ENCODE data around the gene NUP155.

NUP155 gene

DNA sequence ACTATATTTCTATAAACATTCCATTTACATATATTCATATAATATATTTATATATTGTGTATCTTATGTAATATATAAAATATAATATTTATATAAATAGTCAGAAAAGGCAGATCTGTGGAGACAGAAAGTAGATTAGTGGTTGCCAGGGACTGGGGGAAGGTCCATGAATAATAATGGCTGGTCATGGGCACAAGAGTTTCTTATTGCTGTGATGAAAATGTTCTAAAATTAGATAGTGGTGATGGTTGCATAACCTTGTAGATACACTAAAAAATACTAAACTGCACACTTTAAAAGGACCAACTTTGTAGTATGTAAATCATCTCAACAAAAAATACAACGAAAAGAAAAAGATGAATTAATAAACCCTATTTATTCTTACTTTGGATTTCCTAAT is 47.3 kb downstream of the NUP155 start:
- Histone ChIP-seq H3K27ac (no peak overlapping the region), H3K4me3 (IDR thresholded peaks at IDR 0.05; ENCODE audit: insufficient read depth, low read depth, low read length) (no peak overlapping the region), H4K20me1 (ENCODE audit: insufficient read depth) (no peaks in the 10 kb centered on the region), H3K4me1 (ENCODE audit: low read depth, poor library complexity, severe bottlenecking) (no peaks in the 10 kb centered on the region), H3K4me2 (no peak overlapping the region), H3K9ac (no peak overlapping the region), H3K79me2 (ENCODE audit: insufficient read depth, low read depth) (no peaks in the 10 kb centered on the region), H3K27me3 (ENCODE audit: insufficient read depth, low read depth) (no peaks in the 10 kb centered on the region), H3K36me3 (ENCODE audit: insufficient read depth) (peaks cover 11% of the 10 kb centered on the region), H2AFZ (ENCODE audit: low read depth) (no peak overlapping the region)
- TF ChIP-seq, protein P1, sequence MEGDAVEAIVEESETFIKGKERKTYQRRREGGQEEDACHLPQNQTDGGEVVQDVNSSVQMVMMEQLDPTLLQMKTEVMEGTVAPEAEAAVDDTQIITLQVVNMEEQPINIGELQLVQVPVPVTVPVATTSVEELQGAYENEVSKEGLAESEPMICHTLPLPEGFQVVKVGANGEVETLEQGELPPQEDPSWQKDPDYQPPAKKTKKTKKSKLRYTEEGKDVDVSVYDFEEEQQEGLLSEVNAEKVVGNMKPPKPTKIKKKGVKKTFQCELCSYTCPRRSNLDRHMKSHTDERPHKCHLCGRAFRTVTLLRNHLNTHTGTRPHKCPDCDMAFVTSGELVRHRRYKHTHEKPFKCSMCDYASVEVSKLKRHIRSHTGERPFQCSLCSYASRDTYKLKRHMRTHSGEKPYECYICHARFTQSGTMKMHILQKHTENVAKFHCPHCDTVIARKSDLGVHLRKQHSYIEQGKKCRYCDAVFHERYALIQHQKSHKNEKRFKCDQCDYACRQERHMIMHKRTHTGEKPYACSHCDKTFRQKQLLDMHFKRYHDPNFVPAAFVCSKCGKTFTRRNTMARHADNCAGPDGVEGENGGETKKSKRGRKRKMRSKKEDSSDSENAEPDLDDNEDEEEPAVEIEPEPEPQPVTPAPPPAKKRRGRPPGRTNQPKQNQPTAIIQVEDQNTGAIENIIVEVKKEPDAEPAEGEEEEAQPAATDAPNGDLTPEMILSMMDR (conservative IDR thresholded peaks at IDR 0.05; ENCODE audit: low read depth, low read length), result no peak

DNA sequence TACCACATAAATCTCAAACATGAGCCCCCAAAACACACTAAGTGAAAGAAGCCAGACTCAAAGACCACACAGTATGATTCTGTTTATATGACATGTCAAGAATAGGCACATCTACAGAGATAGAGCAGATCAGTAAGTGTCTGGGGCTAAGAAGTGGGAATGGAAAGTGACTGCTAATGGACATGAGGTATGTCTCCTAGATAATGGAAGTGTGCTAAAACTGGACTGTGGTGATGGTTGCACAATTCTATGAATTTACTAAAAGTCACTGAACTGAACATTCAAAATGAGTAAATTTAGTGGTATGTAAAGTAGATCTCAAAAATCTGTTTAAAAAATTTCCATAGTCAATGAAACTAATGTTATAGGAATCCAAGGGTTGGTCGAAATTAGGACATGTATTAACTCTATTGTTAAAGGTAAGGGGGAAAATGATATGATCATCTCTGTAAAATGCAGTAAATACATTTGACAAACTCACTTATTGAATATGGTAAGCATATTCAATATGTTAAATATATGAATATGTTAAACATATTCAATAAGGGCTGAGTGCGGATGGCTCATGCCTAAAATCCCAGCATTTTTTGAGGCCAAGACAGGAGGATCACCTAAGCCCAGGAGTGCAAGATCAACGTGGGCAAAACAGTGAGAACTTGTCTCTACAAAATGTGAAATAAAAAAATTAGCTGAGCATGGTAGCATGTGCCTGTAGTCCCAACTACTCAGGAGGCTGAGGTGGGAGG is 51.7 kb downstream of the NUP155 start:
- Histone ChIP-seq H3K9ac (no peak overlapping the region), H3K4me1 (ENCODE audit: low read depth, poor library complexity, severe bottlenecking) (peaks cover 16% of the 10 kb centered on the region), H3K79me2 (ENCODE audit: insufficient read depth, low read depth) (no peaks in the 10 kb centered on the region), H3K4me2 (no peak overlapping the region), H3K27me3 (ENCODE audit: insufficient read depth, low read depth) (no peaks in the 10 kb centered on the region), H3K4me3 (IDR thresholded peaks at IDR 0.05; ENCODE audit: insufficient read depth, low read depth, low read length) (no peak overlapping the region), H2AFZ (ENCODE audit: low read depth) (no peak overlapping the region), H4K20me1 (ENCODE audit: insufficient read depth) (no peaks in the 10 kb centered on the region), H3K36me3 (ENCODE audit: insufficient read depth) (peaks cover 12% of the 10 kb centered on the region), H3K27ac (no peak overlapping the region)
- TF ChIP-seq, protein P1 (conservative IDR thresholded peaks at IDR 0.05; ENCODE audit: low read depth, low read length), result no peak

DNA sequence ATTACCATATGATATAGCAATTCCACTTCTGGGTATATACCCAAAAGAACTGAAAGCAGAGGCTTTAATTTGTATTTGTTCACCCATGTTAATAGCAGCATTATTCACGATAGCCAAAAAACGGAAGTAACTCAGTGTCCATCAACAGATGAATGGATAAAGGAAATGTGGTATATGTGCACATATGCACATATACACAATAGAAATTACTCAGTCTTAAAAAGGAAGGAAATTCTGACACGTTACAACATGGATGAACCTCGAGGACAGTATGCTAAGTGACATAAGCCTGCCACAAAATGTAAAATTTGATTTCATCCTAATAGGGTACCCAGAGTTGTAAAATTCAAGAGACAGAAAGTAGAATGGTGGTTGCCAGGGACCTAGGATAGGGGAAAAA is 54.9 kb downstream of the NUP155 start:
- Histone ChIP-seq H3K27me3 (ENCODE audit: insufficient read depth, low read depth) (no peaks in the 10 kb centered on the region), H3K27ac (no peak overlapping the region), H3K79me2 (ENCODE audit: insufficient read depth, low read depth) (no peaks in the 10 kb centered on the region), H3K36me3 (ENCODE audit: insufficient read depth) (peaks cover 17% of the 10 kb centered on the region; the same call in 1 of the 2 replicates), H3K4me2 (no peak overlapping the region), H3K4me1 (ENCODE audit: low read depth, poor library complexity, severe bottlenecking) (peaks cover 16% of the 10 kb centered on the region), H3K9ac (no peak overlapping the region), H2AFZ (ENCODE audit: low read depth) (no peak overlapping the region), H4K20me1 (ENCODE audit: insufficient read depth) (no peaks in the 10 kb centered on the region), H3K4me3 (IDR thresholded peaks at IDR 0.05; ENCODE audit: insufficient read depth, low read depth, low read length) (no peak overlapping the region)
- TF ChIP-seq, protein P1 (conservative IDR thresholded peaks at IDR 0.05; ENCODE audit: low read depth, low read length), result no peak

DNA sequence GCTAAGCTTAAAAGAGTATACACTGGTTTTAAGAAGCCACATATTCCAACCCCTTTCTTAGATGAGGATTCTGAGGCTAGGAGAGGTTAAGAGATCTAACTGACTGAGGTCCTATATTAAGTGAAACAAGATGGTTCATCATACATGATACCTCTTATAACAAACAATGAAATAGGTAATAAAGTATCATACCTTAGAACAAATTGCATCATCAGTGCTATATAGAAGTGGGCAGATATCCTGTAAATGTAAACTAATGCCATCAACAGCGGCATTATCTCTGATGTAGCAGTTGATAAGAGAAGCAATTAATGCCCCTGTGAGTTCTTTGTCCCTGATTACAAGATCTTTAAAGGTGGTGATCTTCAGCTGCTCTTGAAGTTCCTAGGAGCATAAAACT is 60.5 kb downstream of the NUP155 start:
- H2AFZ ChIP-seq (ENCODE audit: low read depth), result no peak overlapping the region
- H3K79me2 ChIP-seq (ENCODE audit: insufficient read depth, low read depth), result no peaks in the 10 kb centered on the region
- TF ChIP-seq, protein P1 (conservative IDR thresholded peaks at IDR 0.05; ENCODE audit: low read depth, low read length), result no peak
- no peaks in the 10 kb centered on the region for H3K27me3 ChIP-seq (ENCODE audit: insufficient read depth, low read depth)
- no peak overlapping the region for H3K9ac ChIP-seq
- H3K36me3 ChIP-seq (ENCODE audit: insufficient read depth), result peaks cover 20% of the 10 kb centered on the region; the same call in 1 of the 2 replicates
- no peak overlapping the region for H3K4me2 ChIP-seq
- H4K20me1 ChIP-seq (ENCODE audit: insufficient read depth), result no peaks in the 10 kb centered on the region
- no peaks in the 10 kb centered on the region for H3K4me1 ChIP-seq (ENCODE audit: low read depth, poor library complexity, severe bottlenecking)
- no peak overlapping the region for H3K27ac ChIP-seq
- no peak overlapping the region for H3K4me3 ChIP-seq (IDR thresholded peaks at IDR 0.05; ENCODE audit: insufficient read depth, low read depth, low read length)

All from KMS-11 (cell line).